Measurements from ENCODE around the gene GARIN3.
A peak's percentile ranks its signal among the peaks of the same experiment; 100 is the strongest.

The GARIN3 gene

GRCh38 chr5:157184117-157184670 is 18.1 kb upstream of the GARIN3 start:
- DNase-seq = peak in 1 of 2 donors; percentile 30

DNA sequence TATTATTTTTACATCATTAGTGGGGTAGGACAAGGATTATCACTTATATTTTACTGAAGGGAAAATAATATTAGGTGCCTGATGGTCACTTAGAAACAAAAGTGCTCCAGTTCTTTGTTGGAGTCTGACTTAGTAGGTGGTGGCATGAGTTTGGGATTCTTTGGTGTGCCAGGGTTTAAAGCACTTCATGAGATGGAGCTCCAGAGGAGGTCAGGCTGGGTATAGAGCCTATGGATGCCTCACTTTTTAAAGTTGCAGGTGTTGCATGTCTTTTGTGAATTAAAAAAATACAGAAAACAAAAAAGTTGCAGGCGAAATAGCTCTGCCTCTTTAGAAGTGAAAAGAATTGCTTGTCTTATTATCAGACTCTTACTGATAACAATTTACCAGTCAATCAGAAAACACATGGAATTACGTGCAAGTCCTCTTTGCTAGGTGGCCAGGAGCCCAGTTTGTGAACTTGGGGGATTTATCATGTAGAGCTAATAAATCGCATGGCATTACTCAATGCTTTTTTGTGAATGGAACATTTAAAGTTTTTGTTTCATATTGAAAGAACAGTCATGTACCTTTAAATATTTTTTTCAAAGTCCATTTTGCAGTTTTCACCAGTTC is 16.2 kb upstream of the GARIN3 start:
- peak in 1 of 2 donors; percentile 41 for DNase-seq

- DNase-seq = peak; percentile 61 to 85
Observed at GRCh38 chr5:157180374-157181264, 14.6 kb upstream of the GARIN3 start, which contains the start of gene ITK. Gene ITK (plus strand): TSS chr5:157180840. CDS start chr5:157180978, 138 bp downstream.

GRCh38 chr5:157178966-157179365 is 12.9 kb upstream of the GARIN3 start:
- DNase-seq = peak in 1 of 2 donors; percentile 46

- DNase-seq = no peak
Observed at GRCh38 chr5:157177953-157178352, 11.9 kb upstream of the GARIN3 start.

DNA sequence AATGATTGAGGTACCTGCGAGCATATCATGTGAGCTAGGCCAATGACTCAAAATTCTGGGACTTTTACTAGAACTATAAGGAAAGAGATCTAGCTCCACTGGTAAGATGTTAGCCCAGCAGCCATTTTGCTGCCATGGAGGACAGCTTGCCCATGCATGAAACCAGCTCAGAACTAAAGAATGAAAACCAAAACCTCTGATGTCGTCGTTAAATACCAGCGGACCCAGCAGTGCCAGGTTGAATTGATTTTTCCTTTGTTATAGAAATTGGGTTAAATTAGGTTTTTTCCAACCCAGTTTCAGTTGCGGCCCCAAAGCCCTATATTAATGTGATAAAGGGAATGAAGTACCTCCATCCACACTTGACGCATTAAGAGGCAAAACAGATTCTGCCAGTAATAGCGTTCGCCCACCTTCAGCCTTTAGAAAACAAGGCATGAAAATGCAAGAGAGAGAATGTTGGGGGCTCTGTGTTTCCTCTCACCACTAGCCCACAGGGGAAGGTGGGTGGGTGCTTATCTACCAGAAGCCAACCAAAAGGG is 9.1 kb upstream of the GARIN3 start:
- DNase-seq = no peak

DNA sequence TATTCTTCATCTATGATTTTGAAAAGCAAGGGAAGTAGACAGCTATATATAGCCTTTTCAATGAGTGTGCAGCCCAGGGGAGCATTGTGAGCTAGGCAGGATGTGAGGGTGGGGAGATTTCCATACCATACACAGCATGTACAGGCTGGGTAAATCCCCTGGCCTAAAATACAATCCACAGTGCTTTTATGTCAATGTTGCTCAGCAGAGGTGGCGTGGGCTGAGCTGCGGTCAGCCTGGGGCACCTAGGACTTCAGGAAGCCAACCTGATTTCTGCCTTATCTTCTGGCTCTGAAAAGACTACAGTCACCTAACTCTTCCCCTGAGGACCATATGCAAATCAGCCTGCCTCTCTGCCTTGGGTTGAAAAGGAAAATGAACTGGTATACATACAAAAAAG is 6.3 kb upstream of the GARIN3 start:
- peak; percentile 74 to 89 for DNase-seq

GRCh38 chr5:157168286-157168685 is 2.2 kb upstream of the GARIN3 start:
- no peak for DNase-seq

DNA sequence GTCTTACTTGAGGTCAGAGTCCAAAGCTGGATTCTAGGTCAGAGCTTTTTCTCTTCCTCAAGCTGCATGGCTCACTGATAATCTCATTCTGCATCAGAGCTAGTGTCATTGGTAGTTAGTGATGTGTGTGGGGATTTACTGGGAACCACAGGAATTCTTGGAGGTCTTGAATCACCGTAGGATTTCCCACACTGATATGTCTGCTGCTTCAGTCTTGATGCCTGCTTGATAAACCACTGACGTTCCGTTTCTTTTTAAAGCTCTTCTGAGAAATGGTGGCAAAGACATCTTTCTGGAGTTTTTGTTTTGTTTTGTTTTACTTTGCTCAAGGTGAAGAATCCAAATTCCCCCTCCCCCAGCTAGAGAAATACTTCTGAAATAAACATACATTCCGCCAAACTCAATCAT is 1.2 kb upstream of the GARIN3 start:
- DNase-seq = peak; percentile 28 to 74

DNA sequence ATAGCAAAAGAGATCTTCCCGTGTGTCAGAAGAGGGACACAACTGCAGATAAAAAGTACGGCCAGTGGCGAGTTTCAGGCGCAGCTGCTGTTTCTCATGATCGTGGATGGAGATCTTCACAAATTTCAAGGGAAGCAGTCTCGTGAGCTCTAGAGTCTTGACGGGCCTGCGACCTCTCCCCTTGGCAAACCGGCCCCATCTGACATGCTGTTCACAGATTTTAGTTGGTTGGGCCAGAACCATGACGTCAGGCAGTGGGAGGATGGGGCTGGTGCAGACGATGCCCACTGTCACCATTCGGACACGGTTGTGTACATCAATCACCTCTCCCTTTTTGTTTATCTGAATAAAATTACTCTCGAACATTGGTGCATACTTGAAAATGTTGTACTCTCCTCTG is 396 bp downstream of the GARIN3 start:
- no peak for DNase-seq

DNA sequence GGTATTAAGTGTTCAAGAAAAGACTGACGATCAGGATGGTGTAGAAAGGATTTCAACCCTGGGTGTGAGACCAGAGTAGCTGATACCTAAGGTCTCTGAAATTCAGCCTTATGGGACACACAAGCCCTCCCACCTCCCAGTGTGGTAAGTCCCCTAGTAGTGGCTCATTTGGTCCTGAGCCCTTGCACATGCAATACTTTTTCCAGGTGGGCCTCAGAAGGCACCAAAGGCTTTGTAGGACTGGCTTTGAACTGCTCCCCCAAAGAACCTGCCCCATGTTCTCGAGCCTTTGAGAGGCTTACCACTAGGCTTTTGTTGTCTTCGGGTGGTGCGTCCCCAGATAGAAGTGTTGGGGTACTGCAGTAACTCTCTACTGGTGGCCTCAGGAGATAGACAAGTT is 803 bp downstream of the GARIN3 start:
- DNase-seq = no peak

DNA sequence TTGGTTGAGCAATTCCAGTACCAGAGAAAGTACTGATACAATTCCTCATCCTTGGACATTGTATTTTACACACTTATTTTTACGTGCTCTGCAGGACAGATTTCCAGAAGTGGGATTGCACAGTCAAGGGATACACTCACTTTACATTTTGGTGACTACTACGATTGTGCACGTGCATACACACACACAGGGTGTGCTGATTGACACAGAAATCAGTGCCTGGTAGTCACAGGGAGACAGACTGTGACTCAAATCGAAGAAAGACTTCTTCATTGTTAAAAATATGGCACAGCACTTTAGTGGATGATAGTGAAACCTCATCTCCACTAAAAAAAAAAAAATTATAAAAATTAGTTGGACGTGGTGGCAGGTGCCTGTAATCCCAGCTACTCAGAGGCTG is 1.5 kb downstream of the GARIN3 start:
- DNase-seq = no peak

- no peak for DNase-seq
Observed at GRCh38 chr5:157162919-157163510, 3.0 kb downstream of the GARIN3 start.

DNA sequence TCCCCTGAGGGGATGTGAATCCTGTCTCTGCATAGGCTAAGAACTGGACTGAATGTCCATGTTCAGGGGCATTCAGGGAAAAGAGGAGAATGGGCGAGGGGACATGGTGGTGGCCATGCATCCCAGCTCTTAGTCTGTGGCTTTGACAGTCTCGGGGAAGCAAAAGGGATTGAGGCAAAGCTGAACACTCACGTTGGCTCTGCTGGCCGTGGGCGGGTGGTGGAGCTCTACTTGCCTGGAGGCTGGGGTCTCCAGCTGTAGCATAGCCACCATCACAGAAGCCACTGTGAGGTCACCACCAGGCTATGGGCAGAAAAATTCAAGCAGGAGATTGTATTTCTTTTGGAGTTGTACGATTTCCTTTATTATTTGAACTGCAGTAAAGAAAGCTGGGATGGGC is 4.1 kb downstream of the GARIN3 start:
- DNase-seq = no peak

DNA sequence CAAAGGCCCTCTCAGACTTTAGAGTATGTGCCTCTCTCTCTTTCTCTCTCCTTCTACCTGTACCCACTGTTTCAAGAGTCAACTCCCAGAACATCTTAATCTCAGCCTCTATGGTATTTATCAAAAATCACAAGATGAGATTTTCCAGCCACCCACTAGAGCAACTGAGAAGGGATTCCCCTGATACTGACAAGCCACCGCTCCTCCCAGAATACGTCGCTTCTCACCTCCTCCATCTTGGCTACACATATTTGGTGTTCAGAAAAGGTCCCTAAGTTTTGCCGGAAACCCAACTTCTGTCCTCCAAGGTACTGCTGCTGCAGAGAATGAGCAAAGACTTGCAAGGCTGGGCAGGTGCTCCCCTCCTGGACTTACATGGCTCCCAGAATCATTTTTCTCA is 6.1 kb downstream of the GARIN3 start:
- peak; percentile 24 to 82 for DNase-seq

- peak; percentile 45 to 90 for DNase-seq
Observed at GRCh38 chr5:157159209-157159751, 6.8 kb downstream of the GARIN3 start.

- DNase-seq = no peak
Observed at GRCh38 chr5:157157293-157157891, 8.7 kb downstream of the GARIN3 start.

DNA sequence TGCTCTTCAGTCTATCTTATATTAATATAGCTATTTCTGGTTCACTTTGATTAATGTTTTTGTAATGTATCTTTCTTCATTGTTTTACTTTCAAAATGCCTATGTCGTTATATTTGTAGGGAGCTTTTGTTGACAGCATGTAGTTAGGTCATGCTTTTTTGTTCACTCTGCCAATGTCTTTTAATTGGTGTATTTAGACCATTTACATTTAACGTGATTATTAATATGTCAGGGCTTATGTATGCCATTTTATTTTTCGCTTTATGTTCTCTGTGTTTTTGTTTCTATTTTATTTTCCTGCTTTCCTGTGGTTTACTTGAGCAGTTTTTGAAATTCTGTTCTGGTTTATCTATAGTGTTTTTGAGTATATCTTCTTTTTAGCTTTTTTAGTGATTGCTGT is 10.8 kb downstream of the GARIN3 start:
- peak in 1 of 2 donors; percentile 40 for DNase-seq

GRCh38 chr5:157150995-157151394 is 15.1 kb downstream of the GARIN3 start:
- DNase-seq = no peak

- DNase-seq = peak; percentile 81 to 90
Observed at GRCh38 chr5:157148734-157149615, 17.1 kb downstream of the GARIN3 start.

Measured in CD4-positive, alpha-beta T cell treated with Interleukin-4 for 1 hour (primary cell).